IMR-90 (cell line): ENCODE data around the gene TNF. TPM values are rescaled to one million over a fixed set of nuclear protein-coding genes. Genes with fewer than 3 reads are reported as not detected.

Experiments used
- ATAC-seq: fragments of 200-7000 bp; cut with Tn5 transposase; 2 replicates; pipeline ENCODE4 v1.9.1; 2020; ENCODE audit warnings: low read depth, mild to moderate bottlenecking, moderate library complexity
- BruUV-seq: library from RNA; stranded (reverse); fragments of 400-500 nt; replicated peaks from 2 replicates; lab custom pipeline; 2021; lab: Mats Ljungman, UMichigan
- CTCF ChIA-PET: fragments of 300-600 bp; formaldehyde crosslinking; extraction: SDS; loops from one replicate; lab custom pipeline; 2021; ENCODE audit warnings: antibody characterized with exemption; lab: Yijun Ruan, JAX
- POLR2A ChIA-PET: fragments of 300-600 bp; sonication (Branson Sonifier 250); formaldehyde crosslinking; loops from one replicate; lab custom pipeline; 2022; ENCODE audit warnings: antibody characterized with exemption; ENCODE audit not compliant: unreplicated experiment; lab: Charles Lee
- DNase-seq: peaks from one replicate; pipeline ENCODE4 v3.0.0; 2013
- H2AFZ ChIP-seq: replicated peaks from 2 replicates; pipeline ENCODE3; 2013; ENCODE audit warnings: low read length, mild to moderate bottlenecking; ENCODE audit not compliant: poor library complexity
- H2AK5ac ChIP-seq: 2 replicates; pipeline ENCODE4 v1.6.1; 2013; ENCODE audit warnings: low read depth, low read length, inconsistent platforms
- H2AK9ac ChIP-seq: replicated peaks from 2 replicates; pipeline ENCODE3; 2013; ENCODE audit warnings: mild to moderate bottlenecking, low read depth, low read length, moderate library complexity; ENCODE audit not compliant: poor library complexity
- H2BK120ac ChIP-seq: 2 replicates; pipeline ENCODE4 v1.6.1; 2013; ENCODE audit warnings: low read depth, low read length, inconsistent platforms
- H2BK15ac ChIP-seq: 3 replicates; pipeline ENCODE4 v1.6.1; 2013; ENCODE audit warnings: low read depth, low read length, inconsistent platforms
- H2BK20ac ChIP-seq: 2 replicates; pipeline ENCODE4 v1.6.1; 2013; ENCODE audit warnings: low read depth, mild to moderate bottlenecking, inconsistent platforms, low read length, moderate library complexity
- H2BK5ac ChIP-seq: 2 replicates; pipeline ENCODE4 v1.6.1; 2013; ENCODE audit warnings: mild to moderate bottlenecking, low read depth, low read length, inconsistent platforms; ENCODE audit not compliant: poor library complexity, severe bottlenecking
- H3K14ac ChIP-seq: replicated peaks from 2 replicates; pipeline ENCODE4 v1.6.1; 2013; ENCODE audit warnings: low read depth, low read length, inconsistent platforms
- H3K18ac ChIP-seq: 2 replicates; pipeline ENCODE4 v1.6.1; 2013; ENCODE audit warnings: low read depth, low read length, control low read depth
- H3K23ac ChIP-seq: 2 replicates; pipeline ENCODE4 v1.6.1; 2013; ENCODE audit warnings: low read depth, low read length, inconsistent platforms
- H3K27ac ChIP-seq: 2 replicates; pipeline ENCODE4 v1.5.1; 2013; ENCODE audit warnings: mild to moderate bottlenecking, control low read depth, low read length; ENCODE audit not compliant: insufficient read depth
- H3K27me3 ChIP-seq: 2 replicates; pipeline ENCODE4 v1.6.1; 2013; ENCODE audit warnings: low read length; ENCODE audit not compliant: control insufficient read depth, insufficient read depth
- H3K36me3 ChIP-seq: 2 replicates; pipeline ENCODE4 v1.6.1; 2013; ENCODE audit warnings: low read length, mixed read lengths; ENCODE audit not compliant: control insufficient read depth, insufficient read depth
- H3K4ac ChIP-seq: 2 replicates; pipeline ENCODE4 v1.6.1; 2013; ENCODE audit warnings: low read depth, low read length, inconsistent platforms
- H3K4me1 ChIP-seq: 2 replicates; pipeline ENCODE4 v1.6.1; 2013; ENCODE audit warnings: low read length, mixed read lengths; ENCODE audit not compliant: control insufficient read depth, insufficient read depth
- H3K4me2 ChIP-seq: 2 replicates; pipeline ENCODE4 v1.6.1; 2013; ENCODE audit warnings: low read depth, mild to moderate bottlenecking, control low read depth, low read length, moderate library complexity
- H3K4me3 ChIP-seq: 2 replicates; pipeline ENCODE4 v1.5.1; 2013; ENCODE audit warnings: low read depth, mild to moderate bottlenecking, control low read depth, low read length, moderate library complexity; ENCODE audit not compliant: insufficient read depth
- H3K56ac ChIP-seq: 2 replicates; pipeline ENCODE4 v1.6.1; 2013; ENCODE audit warnings: low read length, inconsistent platforms; ENCODE audit not compliant: insufficient read depth; ENCODE audit errors: extremely low read depth
- H3K79me1 ChIP-seq, 2 experiments: 2 replicates each; pipeline ENCODE4 v1.6.1; 2013; ENCODE audit warnings: low read length in 2 of 2, inconsistent platforms in 1 of 2, low read depth in 1 of 2
- H3K9ac ChIP-seq: 2 replicates; pipeline ENCODE4 v1.6.1; 2013; ENCODE audit warnings: low read depth, low read length, control low read depth
- H3K9me1 ChIP-seq: 2 replicates; pipeline ENCODE4 v1.6.1; 2013; ENCODE audit warnings: low read length, inconsistent platforms; ENCODE audit not compliant: insufficient read depth
- H3K9me3 ChIP-seq: 2 replicates; pipeline ENCODE4 v1.6.1; 2013; ENCODE audit warnings: low read length; ENCODE audit not compliant: control insufficient read depth, insufficient read depth
- H4K20me1 ChIP-seq: 2 replicates; pipeline ENCODE4 v1.6.1; 2013; ENCODE audit warnings: low read length, inconsistent platforms; ENCODE audit not compliant: insufficient read depth
- H4K5ac ChIP-seq: 2 replicates; pipeline ENCODE4 v1.6.1; 2013; ENCODE audit warnings: mild to moderate bottlenecking, low read depth, low read length, control low read depth
- H4K8ac ChIP-seq, 2 experiments: 2 replicates each; pipeline ENCODE4 v1.6.1; 2013; ENCODE audit warnings: low read depth in 2 of 2, low read length in 2 of 2, control low read depth in 1 of 2, inconsistent platforms in 1 of 2
- H4K91ac ChIP-seq: 2 replicates; pipeline ENCODE4 v1.6.1; 2013; ENCODE audit warnings: low read depth, low read length, inconsistent platforms; ENCODE audit not compliant: insufficient read depth
- CEBPB ChIP-seq: IDR thresholded peaks from 2 replicates; pipeline ENCODE4 v1.6.1; 2012; ENCODE audit warnings: low read depth, low read length, improper control_type of control experiment
- CHD1 ChIP-seq: IDR thresholded peaks from 2 replicates; pipeline ENCODE4 v1.6.1; 2012; ENCODE audit warnings: low read depth, low read length, improper control_type of control experiment
- MAFK ChIP-seq: IDR thresholded peaks from 2 replicates; pipeline ENCODE4 v1.6.1; 2012; ENCODE audit warnings: low read depth, low read length, improper control_type of control experiment
- MAZ ChIP-seq: IDR thresholded peaks from 2 replicates; pipeline ENCODE4 v1.6.1; 2012; ENCODE audit warnings: low read depth, mild to moderate bottlenecking, low read length, improper control_type of control experiment, moderate library complexity, borderline replicate concordance
- RAD21 ChIP-seq: IDR thresholded peaks from 2 replicates; pipeline ENCODE4 v1.6.1; 2012; ENCODE audit warnings: low read length, improper control_type of control experiment
- RCOR1 ChIP-seq: IDR thresholded peaks from 2 replicates; pipeline ENCODE4 v1.6.1; 2012; ENCODE audit warnings: mild to moderate bottlenecking, low read length, improper control_type of control experiment; ENCODE audit not compliant: insufficient replicate concordance
- RFX5 ChIP-seq: IDR thresholded peaks from 2 replicates; pipeline ENCODE4 v1.8.0; 2012; ENCODE audit warnings: low read depth, mild to moderate bottlenecking, low read length, moderate library complexity
- WGBS, 2 experiments: methylation state at CpG; one replicate each; pipeline versions ENCODE4 v1.1.5 to v1.1.7; 2013; ENCODE audit warnings: missing lambda C conversion rate in 2 of 2; ENCODE audit not compliant: insufficient read length in 1 of 2; ENCODE audit errors: extremely low coverage in 2 of 2; 5-methylcytosine and 5-hydroxymethylcytosine counted together
- dilution Hi-C: fragments of 300-500 bp; cut with HindIII; formaldehyde crosslinking; loops from one replicate; pipeline ENCODE4 v1.14.3; 2018; ENCODE audit warnings: low sequenced_read_pairs; ENCODE audit not compliant: unreplicated experiment
- in situ Hi-C: fragments of 300-500 bp; cut with MboI; formaldehyde crosslinking; loops from 3 replicates; pipeline ENCODE4 v1.14.3; 2019; ENCODE audit warnings: low sequenced_read_pairs, inconsistent platforms, mixed read lengths
- intact Hi-C: fragments of 100-400 bp; cut with micrococcal nuclease; formaldehyde crosslinking; loops from 2 replicates; pipeline ENCODE4 v1.10.0; 2022
- polyA plus RNA-seq, 3 experiments: library from polyadenylated mRNA; depleted of rRNA; stranded (reverse); fragments of >200 nt; gene quantifications; 2 replicates each; pipeline ENCODE4 v1.2.3, GENCODE V29; 2012; ENCODE audit warnings: low replicate concordance in 1 of 3
- total RNA-seq: library from RNA; depleted of rRNA; stranded (reverse); fragments of >200 nt; gene quantifications from 2 replicates; pipeline ENCODE4 v1.2.3, GENCODE V29; 2012
- TF ChIP-seq, protein P1 (sequence below): conservative IDR thresholded peaks from 2 replicates; pipeline ENCODE4 v1.5.1; 2012; ENCODE audit warnings: mild to moderate bottlenecking, low read depth, low read length, improper control_type of control experiment
- TF ChIP-seq, protein P2 (sequence below): fragments of 150-350 bp; IDR thresholded peaks from 2 replicates; pipeline ENCODE4 v1.6.1; 2017; ENCODE audit warnings: mild to moderate bottlenecking, antibody characterized with exemption, low read length, low read depth

TNF gene
- total and polyA plus RNA-seq, 2 of the 4 experiments (the other 2 are of a cell fraction) = not detected

DNA sequence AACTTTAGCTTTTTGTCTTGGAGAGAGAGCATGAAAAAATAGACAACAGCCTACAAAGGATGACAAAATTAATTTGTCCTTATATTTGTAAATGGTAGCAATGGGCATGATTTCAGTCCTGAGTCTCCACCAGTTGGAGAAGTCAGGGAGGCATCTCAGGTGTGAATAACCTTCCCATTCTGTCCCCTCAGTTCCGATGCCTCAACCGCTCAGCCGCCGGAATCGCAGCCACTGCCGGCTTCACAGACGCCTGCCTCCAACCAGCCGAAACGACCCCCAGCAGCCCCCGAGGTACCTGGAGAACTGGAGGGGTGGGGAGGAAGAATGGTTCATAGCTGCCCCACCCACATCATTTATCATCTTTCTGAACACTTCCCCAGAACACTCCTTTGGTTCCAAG is 48.7 kb downstream of the TNF start:
- no peak overlapping the region for H3K23ac ChIP-seq
- peaks cover 58% of the 10 kb centered on the region for H3K36me3 ChIP-seq
- H2BK120ac ChIP-seq = no peak overlapping the region
- no peaks in the 10 kb centered on the region for H3K27me3 ChIP-seq
- H3K9me3 ChIP-seq = no peaks in the 10 kb centered on the region
- H3K4me3 ChIP-seq = no peak overlapping the region
- dilution Hi-C loops (no loop called here), intact Hi-C loops (no loop called here), in situ Hi-C loops (no loop called here)
- no peak overlapping the region for H3K56ac ChIP-seq
- WGBS, 2 experiments = no CpG with 5 or more reads among the region's 10 CpGs
- H3K4ac ChIP-seq = no peak overlapping the region
- no peak overlapping the region for H4K91ac ChIP-seq
- ATAC-seq (no peak), DNase-seq (no peak)
- H3K9ac ChIP-seq = no peak overlapping the region
- no peak overlapping the region for H2AK9ac ChIP-seq
- ChIA-PET CTCF (no interaction called here), POLR2A (interaction anchor here (0.6 kb wide), 1 partner anchor 274 kb away, joined by 3 read pairs; no protein-coding TSS in a partner anchor)
- peaks cover 6% of the 10 kb centered on the region for H3K9me1 ChIP-seq
- no peak overlapping the region for H2AFZ ChIP-seq
- H2BK15ac ChIP-seq = no peak overlapping the region
- no peak overlapping the region for H2BK5ac ChIP-seq
- BruUV-seq = no TSS peak
- H3K27ac ChIP-seq = no peak overlapping the region
- H3K4me2 ChIP-seq = no peak overlapping the region
- TF ChIP-seq, protein P1, sequence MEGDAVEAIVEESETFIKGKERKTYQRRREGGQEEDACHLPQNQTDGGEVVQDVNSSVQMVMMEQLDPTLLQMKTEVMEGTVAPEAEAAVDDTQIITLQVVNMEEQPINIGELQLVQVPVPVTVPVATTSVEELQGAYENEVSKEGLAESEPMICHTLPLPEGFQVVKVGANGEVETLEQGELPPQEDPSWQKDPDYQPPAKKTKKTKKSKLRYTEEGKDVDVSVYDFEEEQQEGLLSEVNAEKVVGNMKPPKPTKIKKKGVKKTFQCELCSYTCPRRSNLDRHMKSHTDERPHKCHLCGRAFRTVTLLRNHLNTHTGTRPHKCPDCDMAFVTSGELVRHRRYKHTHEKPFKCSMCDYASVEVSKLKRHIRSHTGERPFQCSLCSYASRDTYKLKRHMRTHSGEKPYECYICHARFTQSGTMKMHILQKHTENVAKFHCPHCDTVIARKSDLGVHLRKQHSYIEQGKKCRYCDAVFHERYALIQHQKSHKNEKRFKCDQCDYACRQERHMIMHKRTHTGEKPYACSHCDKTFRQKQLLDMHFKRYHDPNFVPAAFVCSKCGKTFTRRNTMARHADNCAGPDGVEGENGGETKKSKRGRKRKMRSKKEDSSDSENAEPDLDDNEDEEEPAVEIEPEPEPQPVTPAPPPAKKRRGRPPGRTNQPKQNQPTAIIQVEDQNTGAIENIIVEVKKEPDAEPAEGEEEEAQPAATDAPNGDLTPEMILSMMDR = no peak
- TF ChIP-seq CEBPB = no peak
- no peak for TF ChIP-seq RAD21
- no peak for TF ChIP-seq RCOR1
- TF ChIP-seq CHD1 = no peak
- no peak for TF ChIP-seq MAZ
- TF ChIP-seq MAFK = no peak
- TF ChIP-seq, protein P2, sequence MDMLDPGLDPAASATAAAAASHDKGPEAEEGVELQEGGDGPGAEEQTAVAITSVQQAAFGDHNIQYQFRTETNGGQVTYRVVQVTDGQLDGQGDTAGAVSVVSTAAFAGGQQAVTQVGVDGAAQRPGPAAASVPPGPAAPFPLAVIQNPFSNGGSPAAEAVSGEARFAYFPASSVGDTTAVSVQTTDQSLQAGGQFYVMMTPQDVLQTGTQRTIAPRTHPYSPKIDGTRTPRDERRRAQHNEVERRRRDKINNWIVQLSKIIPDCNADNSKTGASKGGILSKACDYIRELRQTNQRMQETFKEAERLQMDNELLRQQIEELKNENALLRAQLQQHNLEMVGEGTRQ = no peak
- TF ChIP-seq RFX5 = no peak
- H3K4me1 ChIP-seq = no peaks in the 10 kb centered on the region
- no peak overlapping the region for H2AK5ac ChIP-seq
- H3K18ac ChIP-seq = no peak overlapping the region
- H4K5ac ChIP-seq = no peak overlapping the region
- no peak overlapping the region for H4K8ac ChIP-seq
- H3K79me1 ChIP-seq = peaks cover 23 to 66% of the 10 kb centered on the region in 2 experiments
- peaks cover 55% of the 10 kb centered on the region for H4K20me1 ChIP-seq
- no peak overlapping the region for H3K14ac ChIP-seq
- no peak overlapping the region for H2BK20ac ChIP-seq
